ENCODE data around the gene SLC36A3.

DNA sequence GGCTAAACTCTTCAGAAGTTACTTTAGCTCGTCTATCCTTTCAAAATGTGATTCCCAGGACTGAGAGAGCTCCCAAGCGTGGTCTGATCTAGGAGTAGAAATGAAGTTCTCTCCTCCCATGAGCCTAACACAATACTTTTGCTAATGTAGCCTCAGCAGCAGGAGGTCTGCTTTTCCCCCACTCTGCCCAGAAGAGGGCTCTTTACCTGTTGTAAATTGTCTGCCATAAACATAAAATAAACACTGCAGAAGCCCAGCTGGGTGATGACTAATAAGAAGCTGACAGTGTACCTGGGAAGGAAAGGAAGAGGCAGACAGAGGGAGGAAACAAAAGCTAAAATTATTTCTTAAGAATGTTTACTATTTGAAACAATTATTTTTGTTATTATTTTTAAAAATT lies 15.4 kb downstream of the SLC36A3 start:
- TF ChIP-seq POLR2A (IDR thresholded peaks at IDR 0.05; ENCODE audit: low read depth) (no peak), CTCF (IDR thresholded peaks at IDR 0.05) (no peak)
